KBM-7 (cell line): ENCODE results near the gene PKD1L1.
"Not testable (repeated sequence)": the region's sequence is repeated elsewhere in the genome, so short reads cannot be mapped to it uniquely, and the experiment has no call there.

ENCODE experiments used
- DNase-seq: peaks from one replicate; pipeline ENCODE4 v3.0.0-alpha.2; 2015
- in situ Hi-C: fragments of 300-500 bp; cut with MboI; formaldehyde crosslinking; loops from 2 replicates; pipeline ENCODE4 v1.14.3; 2020; ENCODE audit warnings: low sequenced_read_pairs, low pct_unique_long_range_greater_than_20kb, mixed read lengths

The PKD1L1 gene

DNA sequence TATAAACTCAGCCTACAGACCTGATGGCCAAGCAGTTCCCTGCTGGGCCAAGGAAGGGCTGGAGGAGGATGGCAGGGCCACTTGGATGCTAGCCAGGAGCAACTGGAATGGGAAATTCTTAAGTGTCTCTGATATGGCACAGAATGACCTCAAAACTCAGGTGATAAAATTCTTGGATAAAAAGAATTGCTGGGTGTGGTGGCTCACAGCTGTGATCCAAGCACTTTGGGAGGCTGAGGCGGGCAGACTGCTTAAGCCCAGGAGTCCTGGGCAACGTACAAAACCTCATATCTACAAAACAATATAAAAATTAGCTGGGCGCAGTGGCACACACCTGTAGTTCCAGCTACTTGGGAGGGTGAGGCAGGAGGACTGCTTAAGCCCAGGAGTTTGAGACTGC lies 14.0 kb upstream of the PKD1L1 start:
- no peak for DNase-seq
- in situ Hi-C loops, result no loop called here

DNA sequence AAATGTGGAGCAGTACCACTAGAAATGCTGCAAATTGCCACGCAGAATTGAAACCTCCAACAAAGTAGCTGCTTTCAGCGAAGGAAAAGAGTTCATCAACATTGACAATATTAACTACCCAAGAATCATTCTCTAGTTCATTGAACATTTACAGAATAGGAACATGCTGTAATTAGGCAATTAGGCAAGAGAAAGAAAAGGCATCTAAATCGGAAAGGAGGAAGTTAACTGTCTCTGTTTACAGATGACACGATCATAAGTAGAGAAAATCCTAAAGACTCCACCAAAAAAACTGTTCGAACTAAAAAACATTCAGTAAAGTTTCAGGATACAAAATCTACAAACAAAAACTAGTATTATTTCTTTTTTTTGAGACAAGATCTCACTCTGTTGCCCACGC lies 8.9 kb upstream of the PKD1L1 start:
- in situ Hi-C loops, result no loop called here
- DNase-seq, result no peak

DNA sequence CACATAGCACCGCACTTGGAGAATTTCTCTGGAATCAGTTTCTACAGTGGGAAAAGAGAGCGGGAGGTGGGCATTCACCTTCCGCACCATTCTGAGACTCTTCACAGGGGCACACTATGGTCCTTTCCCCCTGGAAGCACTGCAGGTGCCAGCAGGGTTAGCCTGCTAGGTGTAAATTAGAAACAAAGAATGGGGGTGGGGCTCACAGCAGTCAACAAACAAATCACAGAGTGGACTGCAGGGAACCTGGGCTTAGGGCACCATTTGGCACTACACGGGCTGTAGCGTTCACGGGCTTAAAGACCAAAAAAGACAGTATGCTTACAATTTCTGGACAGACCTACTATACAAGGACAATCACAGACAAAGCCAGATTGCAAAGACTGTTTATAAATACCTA lies 8.0 kb upstream of the PKD1L1 start:
- in situ Hi-C loops, result no loop called here
- no peak for DNase-seq

DNA sequence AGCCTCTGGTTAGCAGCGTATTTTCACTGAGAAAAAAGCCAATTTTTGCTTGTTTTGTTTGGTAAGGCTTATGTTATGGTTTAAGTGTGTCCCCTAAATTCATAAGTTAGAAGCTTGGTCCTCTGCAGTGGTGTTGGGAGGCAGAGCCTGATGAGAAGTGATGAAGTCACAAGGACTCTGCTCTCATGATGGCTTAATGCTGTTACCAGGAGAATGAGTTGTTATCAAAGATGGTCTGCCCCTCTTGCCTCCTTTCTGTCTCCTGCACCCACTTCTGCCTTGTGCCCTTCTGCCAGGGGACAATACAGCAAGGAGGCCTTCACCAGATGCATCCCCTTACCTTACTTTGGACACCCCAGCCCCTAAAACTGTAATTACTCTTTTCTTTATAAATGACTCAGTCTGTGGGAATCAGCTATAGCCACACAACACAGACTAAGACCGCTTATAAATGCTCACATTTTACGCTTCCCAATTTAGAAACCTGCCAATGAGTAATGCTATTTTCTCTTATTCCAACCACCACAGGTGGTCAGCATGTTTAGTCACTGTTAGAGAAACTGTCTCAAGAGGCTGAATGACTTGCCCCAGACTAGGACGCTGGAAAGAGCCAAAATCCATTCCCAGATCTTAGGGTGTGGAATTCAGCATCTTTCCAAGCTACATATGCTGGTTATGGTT lies 6.1 kb upstream of the PKD1L1 start:
- in situ Hi-C loops, result no loop called here
- no peak for DNase-seq

GRCh38 chr7:47953822-47954221 lies 5.6 kb upstream of the PKD1L1 start:
- no peak for DNase-seq
- in situ Hi-C loops, result no loop called here

DNA sequence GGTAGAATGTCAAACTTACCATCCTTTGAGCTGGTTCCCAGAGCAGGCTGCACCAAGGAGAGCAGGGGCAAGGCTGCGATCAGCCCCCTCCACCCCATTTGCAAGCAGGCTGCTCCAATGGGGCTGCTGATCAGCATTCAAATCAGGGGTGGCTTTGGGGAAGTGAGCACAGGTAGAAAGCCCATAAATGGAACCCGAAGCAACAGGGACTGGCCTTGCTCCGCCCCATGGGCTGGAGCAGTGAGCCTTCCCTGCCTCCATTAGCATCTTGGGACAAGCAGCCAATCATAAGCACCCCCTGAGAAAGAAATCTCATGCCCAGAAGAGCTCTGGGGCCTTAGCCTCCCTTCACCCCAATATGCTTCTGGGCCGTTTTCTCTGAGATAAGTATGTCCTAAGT lies 4.0 kb upstream of the PKD1L1 start:
- DNase-seq, result no peak
- in situ Hi-C loops, result no loop called here

- in situ Hi-C loops, result no loop called here
- DNase-seq, result no peak
Observed at GRCh38 chr7:47951374-47951773, 3.1 kb upstream of the PKD1L1 start.

GRCh38 chr7:47950714-47951113 lies 2.4 kb upstream of the PKD1L1 start:
- in situ Hi-C loops, result no loop called here

DNA sequence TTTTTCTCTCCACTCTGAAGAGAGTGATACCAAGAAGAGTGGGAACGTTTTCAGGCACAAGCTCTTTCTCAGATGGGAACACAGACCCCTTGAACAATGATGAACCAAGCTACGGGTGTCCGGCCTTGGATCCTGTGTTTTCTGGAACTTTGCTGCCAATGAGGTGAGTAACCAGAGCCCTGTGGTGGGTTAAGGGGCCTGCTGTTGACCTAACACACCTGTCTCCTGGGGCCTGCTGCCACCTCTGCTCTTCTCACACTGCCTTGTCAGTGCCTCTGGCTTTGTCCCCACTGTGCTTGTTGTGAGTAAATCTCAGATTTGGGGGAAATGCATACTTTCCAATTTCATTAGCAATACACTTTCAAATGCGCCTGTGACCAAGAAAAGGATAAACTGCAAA lies 1.4 kb upstream of the PKD1L1 start:
- no peak for DNase-seq
- in situ Hi-C loops, result loop anchor here (10.0 kb wide), 1 partner anchor 165 kb away; no protein-coding TSS in a partner anchor

More at GRCh38 chr7:47950714-47951113, 2.4 kb upstream of the PKD1L1 start:
- DNase-seq, result no peak

DNA sequence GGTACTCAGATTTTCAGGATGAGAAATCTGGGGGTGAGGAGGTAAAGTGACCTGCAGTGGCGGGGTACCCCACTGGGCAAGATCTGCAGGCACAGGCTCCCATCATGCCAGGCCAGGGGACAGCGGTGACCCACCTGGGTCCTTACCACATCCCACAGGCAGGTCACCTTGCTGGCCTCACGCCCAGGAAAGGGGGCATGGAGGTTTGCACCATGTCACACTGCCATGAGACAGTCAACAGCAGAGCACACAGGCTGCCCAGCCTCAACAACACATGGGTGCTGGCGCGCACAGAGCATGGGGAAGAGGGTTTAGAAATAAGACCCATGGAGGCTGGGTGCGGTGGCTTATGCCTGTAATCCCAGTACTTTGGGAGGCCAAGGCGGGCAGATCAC lies 914 bp downstream of the PKD1L1 start:
- no peak for DNase-seq
- in situ Hi-C loops, result loop anchor here (10.0 kb wide), 1 partner anchor 167 kb away; no protein-coding TSS in a partner anchor

GRCh38 chr7:47946581-47947354 lies 1.5 kb downstream of the PKD1L1 start:
- DNase-seq, result no peak
- in situ Hi-C loops, result loop anchor here (10.0 kb wide), 1 partner anchor 168 kb away; no protein-coding TSS in a partner anchor

DNA sequence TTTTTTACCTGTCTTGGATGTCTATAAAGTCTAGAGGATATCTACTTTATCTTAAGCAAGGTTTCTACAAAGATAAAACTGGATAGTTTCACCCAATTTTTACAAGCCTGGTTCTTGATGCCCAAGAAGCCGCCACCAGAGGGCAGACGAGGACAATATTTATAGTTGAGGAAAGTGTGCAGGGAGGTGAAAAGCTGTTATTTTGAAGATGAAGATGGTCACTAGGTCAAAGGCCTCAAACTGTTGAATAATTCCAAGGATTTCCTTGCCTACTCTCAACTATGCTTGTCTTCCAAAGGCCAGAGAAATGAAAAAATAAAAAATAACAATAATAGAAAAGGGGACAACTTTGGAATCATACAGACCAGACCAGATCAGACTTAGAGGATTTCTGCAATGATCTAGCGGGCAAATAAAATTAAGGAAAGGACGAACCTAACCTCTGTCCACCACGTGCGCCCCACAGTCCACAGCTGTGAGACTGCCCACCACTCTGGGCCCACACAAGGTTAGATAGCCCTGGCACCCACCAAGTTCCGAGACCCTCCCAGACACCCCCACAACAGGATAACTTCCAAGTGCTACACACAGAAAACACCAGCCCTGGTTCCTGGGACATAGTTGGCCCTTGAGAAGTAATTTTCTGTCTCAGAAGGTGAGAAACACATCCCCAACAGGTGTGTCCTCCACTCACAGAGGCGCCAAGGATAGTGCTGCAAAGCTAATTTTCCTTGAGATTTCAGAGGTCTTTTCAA lies 2.8 kb downstream of the PKD1L1 start:
- peak; percentile 64 for DNase-seq
- in situ Hi-C loops, result loop anchor here (10.0 kb wide), 1 partner anchor 169 kb away; no protein-coding TSS in a partner anchor

- in situ Hi-C loops, result loop anchor here (10.0 kb wide), 1 partner anchor 170 kb away; no protein-coding TSS in a partner anchor
- no peak for DNase-seq
Observed at GRCh38 chr7:47944536-47945260, 3.6 kb downstream of the PKD1L1 start.

- in situ Hi-C loops, result loop anchor here (10.0 kb wide), 1 partner anchor 171 kb away; no protein-coding TSS in a partner anchor
Observed at GRCh38 chr7:47943676-47944474, 4.4 kb downstream of the PKD1L1 start.

DNA sequence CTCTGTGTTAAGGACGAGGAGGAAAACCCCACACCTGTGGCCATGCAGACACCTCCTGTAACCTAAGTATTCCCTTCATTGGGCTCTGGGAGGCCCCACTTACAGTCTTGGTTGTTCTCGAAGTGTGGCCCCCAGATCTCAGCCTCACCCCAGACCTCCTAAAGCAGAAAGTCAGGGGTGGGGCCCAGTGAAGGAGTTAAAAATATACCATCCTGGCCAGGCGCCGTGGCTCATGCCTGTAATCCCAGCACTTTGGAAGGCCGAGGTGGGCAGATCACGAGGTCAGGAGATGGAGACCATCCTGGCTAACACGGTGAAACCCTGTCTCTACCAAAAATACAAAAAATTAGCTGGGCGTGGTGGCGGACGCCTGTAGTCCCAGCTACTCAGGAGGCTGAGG lies 5.6 kb downstream of the PKD1L1 start:
- in situ Hi-C loops, result loop anchor here (10.0 kb wide), 1 partner anchor 172 kb away; no protein-coding TSS in a partner anchor
- not testable (repeated sequence) for DNase-seq

More at GRCh38 chr7:47943676-47944474, 4.4 kb downstream of the PKD1L1 start:
- DNase-seq, result no peak

DNA sequence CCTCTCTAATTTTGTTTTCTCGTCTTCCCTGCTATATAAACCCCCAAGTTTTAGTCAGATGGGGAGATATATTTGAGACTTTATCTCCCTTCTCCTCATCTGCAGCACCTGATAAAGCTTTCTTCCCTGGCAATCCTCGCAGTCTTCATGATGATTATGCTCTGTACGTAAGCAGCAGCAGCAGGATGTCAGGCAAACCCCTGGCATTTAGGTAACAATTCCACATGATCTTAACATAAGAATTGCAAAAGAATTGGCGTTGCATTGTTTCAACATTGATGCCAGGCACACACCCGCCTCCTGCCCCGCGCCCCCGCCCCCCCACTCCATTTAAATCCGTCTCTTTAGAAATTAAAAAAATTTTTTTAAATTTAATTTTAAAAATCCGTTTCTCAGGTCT lies 6.1 kb downstream of the PKD1L1 start:
- no peak for DNase-seq

DNA sequence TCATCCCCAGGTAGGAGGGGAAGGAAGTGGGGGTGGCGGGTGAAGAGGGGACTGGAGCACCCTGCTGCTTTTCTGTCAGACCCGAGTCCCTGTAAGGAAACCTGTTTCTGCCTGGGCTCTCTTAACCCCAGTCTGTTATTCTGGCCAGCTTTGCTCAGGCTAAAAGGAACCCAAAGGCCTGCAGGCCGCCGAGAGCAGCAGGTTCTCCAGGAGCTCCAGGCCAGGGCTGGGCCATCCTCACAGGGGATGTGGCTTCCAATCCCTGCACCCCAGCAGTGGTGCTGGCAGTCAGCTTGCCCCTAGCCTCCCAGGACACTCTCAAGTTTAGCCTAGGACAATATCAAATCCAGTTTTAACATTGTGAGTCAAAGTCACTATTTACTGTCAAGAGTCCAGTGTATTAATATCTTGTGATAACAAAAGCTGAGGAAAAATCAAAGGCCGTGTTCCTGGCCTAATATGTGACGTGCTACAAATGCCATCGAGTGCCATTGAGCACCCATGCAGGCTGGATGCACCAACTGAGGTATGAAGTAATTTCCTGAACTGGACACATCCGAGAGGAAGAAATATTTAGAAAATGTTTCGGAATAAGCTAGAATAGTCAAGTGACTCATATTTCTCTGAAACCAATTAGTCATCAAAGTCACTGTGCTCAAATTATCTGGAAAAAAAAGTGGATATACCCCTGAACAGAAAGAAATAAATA lies 7.0 kb downstream of the PKD1L1 start:
- in situ Hi-C loops, result loop anchor here (10.0 kb wide), 1 partner anchor 174 kb away; no protein-coding TSS in a partner anchor
- no peak for DNase-seq

More for the DNA sequence above, 6.1 kb downstream of the PKD1L1 start:
- in situ Hi-C loops, result loop anchor here (10.0 kb wide), 1 partner anchor 173 kb away; no protein-coding TSS in a partner anchor
